OCI-LY7 (cell line): Measurements from ENCODE around the gene EXO1. TPM values are rescaled to one million over a fixed set of nuclear protein-coding genes. Genes with fewer than 3 reads are reported as not detected.

Experiments
- Bru-seq: library from RNA; stranded (reverse); fragments of 400-500 nt; gene quantifications from one replicate; lab custom pipeline; 2021; lab: Mats Ljungman, UMichigan
- BruChase-seq, 2 experiments: library from RNA; stranded (reverse); fragments of 400-500 nt; gene quantifications; one replicate each; lab custom pipeline; 2021; lab: Mats Ljungman, UMichigan
- BruUV-seq: library from RNA; stranded (reverse); fragments of 400-500 nt; replicated peaks from 2 replicates; lab custom pipeline; 2021; lab: Mats Ljungman, UMichigan
- CTCF ChIA-PET: fragments of 300-600 bp; sonication (Branson Sonifier 250); formaldehyde crosslinking; loops from one replicate; lab custom pipeline; 2022; ENCODE audit warnings: antibody characterized with exemption; ENCODE audit not compliant: unreplicated experiment; lab: Charles Lee
- POLR2A ChIA-PET: fragments of 300-600 bp; sonication (Branson Sonifier 250); formaldehyde crosslinking; loops from one replicate; lab custom pipeline; 2022; ENCODE audit warnings: antibody characterized with exemption; lab: Charles Lee
- DNase-seq: peaks from one replicate; pipeline ENCODE4 v3.0.0-alpha.2; 2015; ENCODE audit warnings: low spot score
- H2AFZ ChIP-seq: fragments of 200-600 bp; sonication (generic), shearing (Covaris generic); 2 replicates; pipeline ENCODE4 v1.6.1; 2014; ENCODE audit warnings: mild to moderate bottlenecking, antibody characterized with exemption, low read length, moderate library complexity
- H3K27ac ChIP-seq: fragments of 200-600 bp; sonication (generic); 2 replicates; pipeline ENCODE4 v1.5.1; 2014; ENCODE audit warnings: mixed run types, low read depth, mild to moderate bottlenecking, moderate library complexity, low read length, inconsistent platforms; ENCODE audit not compliant: poor library complexity, severe bottlenecking
- H3K36me3 ChIP-seq: fragments of 200-600 bp; sonication (generic); 2 replicates; pipeline ENCODE4 v1.6.1; 2014; ENCODE audit warnings: mild to moderate bottlenecking, antibody characterized with exemption, low read length, moderate library complexity, mixed read lengths; ENCODE audit not compliant: insufficient read depth
- H3K4me1 ChIP-seq: fragments of 200-600 bp; sonication (generic); 2 replicates; pipeline ENCODE4 v1.5.1; 2014; ENCODE audit warnings: mild to moderate bottlenecking, low read length; ENCODE audit not compliant: insufficient read depth, poor library complexity, severe bottlenecking
- H3K4me2 ChIP-seq: fragments of 200-600 bp; sonication (generic); 2 replicates; pipeline ENCODE4 v1.6.1; 2014; ENCODE audit warnings: mild to moderate bottlenecking, low read length
- H3K4me3 ChIP-seq: fragments of 200-600 bp; sonication (generic); 2 replicates; pipeline ENCODE4 v1.5.1; 2014; ENCODE audit warnings: mild to moderate bottlenecking, low read depth, low read length; ENCODE audit not compliant: poor library complexity, severe bottlenecking
- H3K79me2 ChIP-seq: fragments of 200-600 bp; sonication (generic); 2 replicates; pipeline ENCODE4 v1.6.1; 2016; ENCODE audit warnings: low read depth, mild to moderate bottlenecking, low read length, moderate library complexity, mixed read lengths; ENCODE audit not compliant: insufficient read depth
- H3K9me2 ChIP-seq: fragments of 200-600 bp; sonication (generic); 2 replicates; pipeline ENCODE4 v1.6.1; 2016; ENCODE audit warnings: mild to moderate bottlenecking, low read length, mixed read lengths; ENCODE audit not compliant: insufficient read depth
- H3K9me3 ChIP-seq: fragments of 200-600 bp; sonication (generic); 2 replicates; pipeline ENCODE4 v1.6.1; 2014; ENCODE audit warnings: mild to moderate bottlenecking, mixed run types, low read length, mixed read lengths
- H4K20me1 ChIP-seq: fragments of 200-600 bp; sonication (generic); 2 replicates; pipeline ENCODE4 v1.6.1; 2014; ENCODE audit warnings: mild to moderate bottlenecking, antibody characterized with exemption, low read length, moderate library complexity, mixed read lengths; ENCODE audit not compliant: insufficient read depth
- EZH2phosphoT487 ChIP-seq: fragments of 200-600 bp; sonication (generic); IDR thresholded peaks from 2 replicates; pipeline ENCODE4 v1.6.1; 2018; ENCODE audit warnings: low read depth, borderline replicate concordance, mild to moderate bottlenecking, mixed run types, antibody characterized with exemption, low read length, moderate library complexity, mixed read lengths
- intact Hi-C: fragments of 100-400 bp; cut with micrococcal nuclease; formaldehyde crosslinking; loops from one replicate; pipeline ENCODE4 v1.10.0; 2022; ENCODE audit not compliant: unreplicated experiment
- long read RNA-seq: library from polyadenylated mRNA; stranded (forward); transcript quantifications from one replicate; pipeline ENCODE4 v2.0.0, GENCODE V29; 2022
- total RNA-seq, 2 experiments: library from RNA; depleted of rRNA in 1 of 2; stranded (reverse); fragments of >200 nt in 1 of 2; shearing (Covaris generic) in 1 of 2; gene quantifications; 2 replicates each; pipeline ENCODE4 v1.2.3, GENCODE V29; 2014 to 2022
- TF ChIP-seq, protein P1 (sequence below): fragments of 200-600 bp; sonication (generic); conservative IDR thresholded peaks from 2 replicates; pipeline ENCODE4 v1.5.1; 2014; ENCODE audit warnings: mild to moderate bottlenecking, antibody characterized with exemption, low read length, moderate library complexity, mixed read lengths

The EXO1 gene
- total RNA-seq (2014; rRNA removed; shearing (Covaris generic)): 60.3 and 67.7 TPM in 2 replicates
- 66.3 and 78.0 TPM in 2 replicates for total RNA-seq (2022)
- Bru-seq, nascent RNA: percentile 92 among the genes with signal in this experiment
- percentile 77 among the genes with signal in this experiment for BruChase-seq, experiment 1, labeled RNA remaining after a 6-hour chase
- BruChase-seq, experiment 2, labeled RNA remaining after a 2-hour chase: percentile 90 among the genes with signal in this experiment
- long read RNA-seq, transcript EXO1-201 (14 exons, 3,192 nt): major isoform, 8 of 164 reads
- long read RNA-seq, partial matches to known transcripts: 20 of 164 reads
- long read RNA-seq, other reads (novel, unspliced or antisense): 135 of 164 reads

DNA sequence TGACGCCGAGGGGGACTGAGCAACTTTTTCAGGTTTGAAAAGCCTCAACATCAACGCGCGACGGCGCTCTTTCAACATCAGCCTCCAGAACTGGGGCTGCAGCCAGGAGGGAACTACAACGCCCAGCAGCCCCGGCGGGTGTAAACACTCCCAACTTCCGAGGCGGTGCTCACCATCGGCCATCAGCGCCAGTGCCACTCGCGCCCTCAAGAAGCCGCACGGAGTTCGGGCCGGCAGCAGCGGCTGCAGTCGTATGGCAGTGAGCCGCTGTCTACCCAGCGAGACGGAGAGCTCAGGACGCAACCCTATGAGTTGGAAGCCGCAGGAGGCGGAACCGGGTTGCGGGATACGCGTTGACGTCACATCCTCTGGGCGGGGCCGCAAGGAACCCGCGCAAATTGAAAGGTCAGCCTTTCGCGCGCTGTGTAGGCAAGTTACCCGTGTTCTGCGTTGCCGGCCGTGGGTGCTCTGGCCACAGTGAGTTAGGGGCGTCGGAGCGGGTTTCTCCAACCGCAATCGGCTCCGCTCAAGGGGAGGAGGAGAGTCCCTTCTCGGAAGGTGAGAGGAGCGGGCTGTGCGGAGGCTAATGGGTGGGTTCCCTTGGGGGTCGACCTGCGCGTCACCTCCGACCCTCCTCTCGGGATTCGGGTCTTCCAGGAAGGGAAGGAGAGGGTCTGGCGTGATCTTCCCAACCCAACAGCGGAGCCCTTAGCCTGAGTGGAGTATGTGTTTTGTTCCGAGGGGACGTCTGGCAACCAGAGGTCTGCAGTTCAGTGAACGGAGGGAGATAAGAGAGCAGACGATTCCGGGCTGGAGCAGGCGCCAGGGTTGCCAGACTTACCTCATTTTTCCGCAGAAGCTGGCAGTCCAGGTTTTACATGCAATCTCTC lies at the start of gene EXO1:
Gene EXO1, plus strand, starts transcription at position 409 of the 890 bp plus-strand sequence. CDS start 2,222 bp downstream, outside the sequence.
- H3K9me2 ChIP-seq: no peaks in the 10 kb centered on the region
- peak; percentile 94 for DNase-seq
- no TSS peak for BruUV-seq
- peak within 1 kb of the TSS; percentile 88 for H3K4me2 ChIP-seq
- peaks cover 43% of the 10 kb centered on the region for H3K79me2 ChIP-seq
- H3K9me3 ChIP-seq: no peaks in the 10 kb centered on the region
- CTCF ChIA-PET: interaction anchor here (1.1 kb wide), 1 partner anchor 250 kb away, joined by 3 read pairs; no protein-coding TSS in a partner anchor
- peak within 1 kb of the TSS; percentile 94 for H3K27ac ChIP-seq
- intact Hi-C loops: loop anchor here (1.0 to 5.0 kb wide), 4 partner anchors 207 to 329 kb away; partner anchors contain the start of genes CHML, FH, KMO and OPN3
- peaks cover 26% of the 10 kb centered on the region for H3K4me1 ChIP-seq
- peak within 1 kb of the TSS; percentile 95 for H2AFZ ChIP-seq
- TF ChIP-seq, protein P1, sequence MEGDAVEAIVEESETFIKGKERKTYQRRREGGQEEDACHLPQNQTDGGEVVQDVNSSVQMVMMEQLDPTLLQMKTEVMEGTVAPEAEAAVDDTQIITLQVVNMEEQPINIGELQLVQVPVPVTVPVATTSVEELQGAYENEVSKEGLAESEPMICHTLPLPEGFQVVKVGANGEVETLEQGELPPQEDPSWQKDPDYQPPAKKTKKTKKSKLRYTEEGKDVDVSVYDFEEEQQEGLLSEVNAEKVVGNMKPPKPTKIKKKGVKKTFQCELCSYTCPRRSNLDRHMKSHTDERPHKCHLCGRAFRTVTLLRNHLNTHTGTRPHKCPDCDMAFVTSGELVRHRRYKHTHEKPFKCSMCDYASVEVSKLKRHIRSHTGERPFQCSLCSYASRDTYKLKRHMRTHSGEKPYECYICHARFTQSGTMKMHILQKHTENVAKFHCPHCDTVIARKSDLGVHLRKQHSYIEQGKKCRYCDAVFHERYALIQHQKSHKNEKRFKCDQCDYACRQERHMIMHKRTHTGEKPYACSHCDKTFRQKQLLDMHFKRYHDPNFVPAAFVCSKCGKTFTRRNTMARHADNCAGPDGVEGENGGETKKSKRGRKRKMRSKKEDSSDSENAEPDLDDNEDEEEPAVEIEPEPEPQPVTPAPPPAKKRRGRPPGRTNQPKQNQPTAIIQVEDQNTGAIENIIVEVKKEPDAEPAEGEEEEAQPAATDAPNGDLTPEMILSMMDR: peak; percentile 75
- TF ChIP-seq EZH2phosphoT487: no peak
- H4K20me1 ChIP-seq: peaks cover 15% of the 10 kb centered on the region; the same call in 1 of the 2 replicates
- POLR2A ChIA-PET: interaction anchor here (0.6 to 1.7 kb wide), 10 partner anchors 9 to 322 kb away, joined by 3 to 4 read pairs (median 3); no protein-coding TSS in a partner anchor
- peaks cover 44% of the 10 kb centered on the region for H3K36me3 ChIP-seq
- H3K4me3 ChIP-seq: peak within 1 kb of the TSS; percentile 98

DNA sequence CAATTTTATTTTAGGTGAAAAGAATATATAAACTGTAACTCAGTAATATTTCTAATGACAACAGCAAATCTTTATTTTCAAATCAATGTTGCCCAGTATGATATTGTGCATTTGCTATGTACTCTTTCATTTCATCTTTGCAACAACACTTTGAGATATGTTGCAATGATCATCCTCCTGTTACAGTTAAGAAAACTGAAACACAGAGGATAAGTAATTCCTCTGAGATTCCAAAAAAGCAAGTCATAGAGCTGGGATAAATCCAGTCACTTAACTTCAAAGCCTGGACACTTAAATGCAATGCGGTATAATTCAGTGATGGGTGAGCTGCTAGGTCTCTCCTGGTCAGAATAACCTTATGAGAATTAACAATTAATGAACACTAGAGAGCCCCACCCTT lies 48.6 kb upstream of the EXO1 start:
- CTCF ChIA-PET: no interaction called here
- TF ChIP-seq EZH2phosphoT487: no peak
- TF ChIP-seq, protein P1: no peak
- Histone ChIP-seq H3K4me2 (no peak overlapping the region), H2AFZ (no peak overlapping the region), H3K36me3 (no peaks in the 10 kb centered on the region), H3K9me3 (no peaks in the 10 kb centered on the region), H3K4me3 (no peak overlapping the region), H4K20me1 (no peaks in the 10 kb centered on the region), H3K9me2 (no peaks in the 10 kb centered on the region), H3K79me2 (no peaks in the 10 kb centered on the region), H3K4me1 (no peaks in the 10 kb centered on the region), H3K27ac (no peak overlapping the region)
- intact Hi-C loops: no loop called here
- no TSS peak for BruUV-seq
- DNase-seq: no peak
- POLR2A ChIA-PET: interaction anchor here (0.6 to 1.2 kb wide), 4 partner anchors 11 to 262 kb away, joined by 3 to 5 read pairs (median 4); no protein-coding TSS in a partner anchor
